GM18502 (cell line): Measurements from ENCODE around the gene MBD3.

Experiments
- ATAC-seq: cut with Tn5 transposase; IDR thresholded peaks from one replicate; pipeline ENCODE4 v1.9.1; 2021; ENCODE audit warnings: mild to moderate bottlenecking; ENCODE audit not compliant: unreplicated experiment, poor library complexity

Gene MBD3

GRCh38 chr19:1601613-1602064 lies 9.0 kb upstream of the MBD3 start:
- ATAC-seq, result no peak

- no peak for ATAC-seq
These were observed 6.8 kb upstream of the MBD3 start for GRCh38 chr19:1599460-1599846.

- no peak for ATAC-seq
These were observed 6.3 kb upstream of the MBD3 start for GRCh38 chr19:1598777-1599459.

GRCh38 chr19:1593501-1593772 lies 772 bp upstream of the MBD3 start:
- no peak for ATAC-seq

GRCh38 chr19:1592024-1592754 lies 476 bp downstream of the MBD3 start:
- ATAC-seq, result peak; percentile 63

GRCh38 chr19:1591421-1592023 lies 1.1 kb downstream of the MBD3 start:
- ATAC-seq, result peak; percentile 2

GRCh38 chr19:1590641-1591397 lies 1.8 kb downstream of the MBD3 start:
- ATAC-seq, result no peak

- no peak for ATAC-seq
These were observed 4.8 kb downstream of the MBD3 start for GRCh38 chr19:1587872-1588271.

- ATAC-seq, result no peak
These were observed 7.5 kb downstream of the MBD3 start for GRCh38 chr19:1585243-1585580.

GRCh38 chr19:1584500-1585242 lies 8.0 kb downstream of the MBD3 start:
- no peak for ATAC-seq

- ATAC-seq, result no peak
These were observed 10.5 kb downstream of the MBD3 start for GRCh38 chr19:1582201-1582600.

- no peak for ATAC-seq
These were observed 11.7 kb downstream of the MBD3 start for GRCh38 chr19:1580957-1581356.

- no peak for ATAC-seq
These were observed 12.3 kb downstream of the MBD3 start for GRCh38 chr19:1580382-1580781.

- no peak for ATAC-seq
These were observed 13.4 kb downstream of the MBD3 start for GRCh38 chr19:1579222-1579621.

GRCh38 chr19:1577929-1578618 lies 14.6 kb downstream of the MBD3 start:
- no peak for ATAC-seq

GRCh38 chr19:1577090-1577928 lies 15.4 kb downstream of the MBD3 start:
- no peak for ATAC-seq

- ATAC-seq, result no peak
These were observed 16.2 kb downstream of the MBD3 start for GRCh38 chr19:1576242-1577089.
